A375 (cell line): ENCODE measurements around the gene AMPD2. TPM values are rescaled to one million over a fixed set of nuclear protein-coding genes. Genes with fewer than 3 reads are reported as not detected.

Experiments used
- small RNA-seq: library from RNA; depleted of rRNA; stranded (forward); fragments of <200 nt; gene quantifications from one replicate; pipeline ENCODE3, GENCODE V24; 2014
- total RNA-seq: library from RNA; depleted of rRNA; stranded (reverse); fragments of >200 nt; shearing (Covaris generic); gene quantifications from 2 replicates; pipeline ENCODE4 v1.2.3, GENCODE V29; 2014; rRNA removed

Gene AMPD2
- total RNA-seq = 107 and 128 TPM in 2 replicates

DNA sequence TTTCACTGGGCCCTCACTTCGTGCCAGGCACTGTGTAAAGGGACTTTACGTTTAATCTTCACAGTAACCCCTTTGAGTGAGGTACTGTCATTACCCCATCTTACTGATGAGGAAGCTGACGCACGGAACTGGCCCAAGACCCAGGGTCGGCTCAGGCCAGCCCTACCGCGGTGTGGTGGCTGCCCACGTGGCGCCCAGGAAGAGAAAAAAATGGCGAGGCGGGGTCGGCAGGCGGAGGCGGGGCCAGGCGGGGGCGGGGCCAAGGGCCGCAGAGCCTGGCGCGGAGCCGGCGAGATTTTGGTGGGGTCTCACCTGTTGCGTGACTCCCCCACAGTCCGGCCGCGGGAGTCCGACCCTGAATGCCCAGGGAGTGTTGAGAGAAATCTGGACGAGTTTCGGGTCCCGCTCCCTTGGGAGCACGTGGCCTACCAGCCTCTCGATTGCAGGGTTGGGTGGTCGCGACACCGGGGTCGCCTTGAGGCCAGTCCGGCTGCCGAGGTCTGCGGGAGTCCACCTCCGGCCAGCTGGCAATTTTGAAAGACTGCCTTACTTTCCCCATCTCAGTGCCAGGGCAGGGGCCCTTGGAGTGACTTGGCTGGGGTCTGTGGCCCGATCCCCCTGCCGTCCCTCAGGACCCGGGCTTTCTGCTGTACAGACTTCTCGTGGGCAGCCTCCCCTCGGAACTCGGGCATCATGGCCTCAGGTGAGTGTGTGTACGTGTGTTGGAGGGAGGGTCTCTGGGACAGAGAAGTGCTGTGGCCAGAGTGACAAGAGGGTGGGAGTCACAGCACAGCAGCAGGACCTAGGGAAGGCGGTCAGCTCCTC, at the start of gene AMPD2, which contains the start of gene GNAT2:
AMPD2 (plus strand) TSS at position 262 of the 825 bp plus-strand sequence. CDS start 1,339 bp downstream, outside the sequence.
GNAT2 (minus strand) TSS at position 41 of the 825 bp plus-strand sequence. CDS start 6,746 bp downstream, outside the sequence.

DNA sequence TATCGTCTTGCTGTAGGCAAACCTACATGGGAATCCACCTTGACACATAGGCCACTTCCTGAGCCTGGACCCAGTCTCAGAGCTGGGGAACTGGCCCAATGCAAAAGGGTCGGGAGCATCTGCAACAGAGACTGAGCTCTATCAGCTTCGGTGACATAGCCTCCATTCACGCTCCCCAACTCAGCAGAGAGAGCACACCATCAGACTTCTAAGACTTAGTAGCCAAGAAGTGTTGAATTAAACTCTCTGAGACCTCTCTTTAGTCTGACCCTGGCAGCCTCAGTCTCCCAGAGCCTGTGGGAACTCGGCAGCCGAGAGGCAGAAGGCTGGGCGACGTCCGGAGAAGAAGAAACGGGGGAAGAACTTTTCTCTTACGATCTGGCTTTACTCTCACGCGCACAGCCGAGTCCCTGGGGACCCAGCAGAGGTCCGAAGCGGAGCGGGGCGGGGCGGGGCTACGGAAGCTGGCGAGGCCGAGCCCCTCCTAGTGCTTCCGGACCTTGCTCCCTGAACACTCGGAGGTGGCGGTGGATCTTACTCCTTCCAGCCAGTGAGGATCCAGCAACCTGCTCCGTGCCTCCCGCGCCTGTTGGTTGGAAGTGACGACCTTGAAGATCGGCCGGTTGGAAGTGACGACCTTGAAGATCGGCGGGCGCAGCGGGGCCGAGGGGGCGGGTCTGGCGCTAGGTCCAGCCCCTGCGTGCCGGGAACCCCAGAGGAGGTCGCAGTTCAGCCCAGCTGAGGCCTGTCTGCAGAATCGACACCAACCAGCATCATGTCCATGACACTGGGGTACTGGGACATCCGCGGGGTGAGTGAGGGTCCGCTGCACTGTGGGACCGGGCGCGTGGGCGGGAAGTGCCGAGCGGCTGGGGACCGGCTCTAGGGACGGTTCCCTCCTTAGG, 36.2 kb downstream of the AMPD2 start, which contains the start of gene GSTM4:
GSTM4 (plus strand) TSS at position 485 of the 905 bp plus-strand sequence; CDS start at position 776, 291 bp downstream.

GRCh38 chr1:109667452-109668122, 48.0 kb downstream of the AMPD2 start, which contains the start of gene GSTM2:
Gene GSTM2, plus strand, starts transcription at chr1:109668057. Its CDS starts 59 bp downstream, at chr1:109668116.

Small RNA genes within 50 kb of the gene (small RNA-seq; reads per million reads assigned to genes)
- not detected for gene RNU6V

Other genes with a start within 250 kb of the AMPD2 start
- 5.1 and 5.4 TPM in 2 replicates for gene SORT1, start 221.9 kb upstream of the AMPD2 start, total RNA-seq
- gene PSMA5, start 193.4 kb upstream of the AMPD2 start, total RNA-seq = 55.5 and 62.2 TPM in 2 replicates
- 0.29 and 0.30 TPM in 2 replicates for gene SYPL2, start 153.3 kb upstream of the AMPD2 start, total RNA-seq
- gene ATXN7L2, start 135.9 kb upstream of the AMPD2 start, total RNA-seq = 16.2 and 20.7 TPM in 2 replicates
- 2.9 and 3.1 TPM in 2 replicates for gene CYB561D1, start 125.7 kb upstream of the AMPD2 start, total RNA-seq
- 3.0 and 3.7 TPM in 2 replicates for gene AMIGO1, start 110.1 kb upstream of the AMPD2 start, total RNA-seq
- not detected in 2 replicates for gene GPR61, start 80.0 kb upstream of the AMPD2 start, total RNA-seq
- gene GNAI3, start 71.2 kb upstream of the AMPD2 start, total RNA-seq = 6.8 and 7.1 TPM in 2 replicates
- gene GNAT2, start 221 bp upstream of the AMPD2 start, total RNA-seq = 0.34 TPM in 1 of 2 replicates, not detected in the other
- gene GSTM4, start 36.3 kb downstream of the AMPD2 start, total RNA-seq = 14.6 and 20.6 TPM in 2 replicates
- 2.9 and 5.3 TPM in 2 replicates for gene GSTM2, start 48.2 kb downstream of the AMPD2 start, total RNA-seq
- 10.0 and 19.7 TPM in 2 replicates for gene GSTM1, start 68.0 kb downstream of the AMPD2 start, total RNA-seq
- not detected in 2 replicates for gene GSTM5, start 92.4 kb downstream of the AMPD2 start, total RNA-seq
- gene GSTM3, start 121.2 kb downstream of the AMPD2 start, total RNA-seq = 20.8 and 31.4 TPM in 2 replicates
- not detected in 2 replicates for gene EPS8L3, start 144.1 kb downstream of the AMPD2 start, total RNA-seq